Posterior cingulate gyrus (tissue), 11 donors: ENCODE results near the gene KCNIP3.

Experiments
- DNase-seq, 10 donors: peaks; one replicate each; pipeline versions ENCODE4 v3.0.0 to v3.0.0-alpha.2; 2020 to 2021; ENCODE audit warnings: mixed read lengths in 3 of 10
- intact Hi-C: fragments of 100-400 bp; cut with DNase I; formaldehyde crosslinking; loops from one replicate; pipeline ENCODE4 v1.15.1; 2023

Gene KCNIP3

GRCh38 chr2:95325026-95325425, 27.9 kb downstream of the KCNIP3 start:
- DNase-seq: peak in 4 of 10 donors; percentile 1 to 75 (median 56)
- intact Hi-C loops: no loop called here

DNA sequence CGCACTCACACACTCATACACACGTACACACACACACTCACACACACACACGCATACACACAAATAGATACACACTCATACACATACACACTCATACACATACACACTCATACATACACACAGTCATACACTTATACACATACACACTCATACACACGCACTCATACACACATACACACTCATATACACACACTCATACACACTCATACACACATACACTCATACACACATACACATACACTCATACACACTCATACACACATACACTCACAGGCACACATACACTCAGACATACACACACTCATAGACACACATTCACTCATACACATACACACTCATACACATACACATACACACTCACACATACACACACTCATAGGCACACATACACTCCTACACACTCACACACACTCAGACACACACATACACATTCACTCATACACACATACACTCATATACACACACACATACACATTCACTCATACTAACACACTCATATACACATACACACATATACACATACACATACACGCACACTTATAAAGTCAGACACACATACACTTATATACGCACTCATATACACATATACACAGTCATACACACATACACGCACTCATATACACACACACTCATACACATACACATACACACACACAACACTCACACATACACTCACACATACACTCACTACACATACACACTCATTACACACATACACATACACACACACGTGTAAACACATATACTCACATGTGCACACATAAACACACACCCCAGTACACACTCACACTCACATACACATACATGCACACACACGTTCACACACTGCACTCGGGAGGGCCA, 28.7 kb downstream of the KCNIP3 start:
- DNase-seq: no peak

GRCh38 chr2:95326433-95327140, 29.4 kb downstream of the KCNIP3 start:
- DNase-seq: peak in 4 of 10 donors; percentile 22 to 79 (median 68)
- intact Hi-C loops: no loop called here

More for the DNA sequence above, 28.7 kb downstream of the KCNIP3 start:
- intact Hi-C loops: no loop called here

GRCh38 chr2:95327861-95328260, 30.7 kb downstream of the KCNIP3 start:
- DNase-seq: peak in 3 of 10 donors; percentile 17 to 67 (median 52)
- intact Hi-C loops: no loop called here

- intact Hi-C loops: no loop called here
- peak in 3 of 10 donors; percentile 50 to 73 (median 69) for DNase-seq
Measured at GRCh38 chr2:95328358-95329125, 31.4 kb downstream of the KCNIP3 start.

- intact Hi-C loops: no loop called here
- DNase-seq: peak in 3 of 10 donors; percentile 37 to 66 (median 59)
Measured at GRCh38 chr2:95329401-95329800, 32.3 kb downstream of the KCNIP3 start.

DNA sequence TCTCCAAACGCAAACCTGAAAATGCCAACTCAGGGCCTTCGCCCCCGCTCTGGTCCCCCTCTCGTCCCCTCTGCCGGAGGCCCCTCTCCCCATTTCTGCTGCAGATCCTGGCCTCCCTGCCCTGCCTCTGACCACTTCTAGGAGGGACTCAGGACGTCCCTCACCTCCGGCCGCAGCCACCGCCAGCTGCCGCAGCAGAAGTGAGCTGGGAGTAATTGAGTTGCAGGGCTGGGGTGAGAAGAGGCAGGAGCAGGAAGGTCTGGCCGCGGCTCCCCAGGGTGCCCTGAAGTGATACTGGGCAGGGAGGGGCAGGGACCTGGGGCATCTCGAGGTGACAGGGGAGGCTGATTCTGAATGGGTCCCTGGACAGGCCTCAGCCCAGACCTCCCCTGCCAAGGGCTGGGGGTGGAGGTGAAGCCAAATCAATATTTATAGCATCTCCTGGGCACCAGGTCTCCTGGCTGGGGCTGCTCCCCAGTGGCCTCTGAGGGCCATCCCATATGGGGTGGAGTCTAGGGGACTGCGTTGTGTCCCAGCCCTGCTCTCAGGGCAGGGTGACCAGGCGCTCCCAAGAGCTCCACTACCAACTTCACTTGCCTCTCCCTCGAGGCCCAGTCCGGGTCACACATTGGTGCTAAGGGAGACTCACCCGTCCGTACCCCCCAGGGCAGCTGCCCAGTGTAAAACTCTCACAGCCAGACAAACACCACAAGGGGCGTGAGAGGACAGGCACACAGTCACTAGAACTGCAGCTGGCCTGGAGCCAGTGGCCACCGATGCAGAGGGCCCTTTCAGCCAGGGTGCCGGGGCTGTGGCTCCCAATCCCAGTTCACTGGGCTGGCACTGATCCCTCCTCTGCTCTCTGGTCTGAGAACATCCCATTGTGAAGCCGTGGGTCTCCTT, 33.0 kb downstream of the KCNIP3 start:
- peak in 7 of 10 donors; percentile 8 to 92 (median 74) for DNase-seq

GRCh38 chr2:95330794-95331338, 33.7 kb downstream of the KCNIP3 start:
- DNase-seq: peak in 3 of 10 donors; percentile 14 to 81 (median 52)
- intact Hi-C loops: no loop called here

More for the DNA sequence above, 33.0 kb downstream of the KCNIP3 start:
- intact Hi-C loops: no loop called here

GRCh38 chr2:95331606-95332005, 34.5 kb downstream of the KCNIP3 start:
- intact Hi-C loops: no loop called here
- DNase-seq: peak in 4 of 10 donors; percentile 12 to 75 (median 64)

DNA sequence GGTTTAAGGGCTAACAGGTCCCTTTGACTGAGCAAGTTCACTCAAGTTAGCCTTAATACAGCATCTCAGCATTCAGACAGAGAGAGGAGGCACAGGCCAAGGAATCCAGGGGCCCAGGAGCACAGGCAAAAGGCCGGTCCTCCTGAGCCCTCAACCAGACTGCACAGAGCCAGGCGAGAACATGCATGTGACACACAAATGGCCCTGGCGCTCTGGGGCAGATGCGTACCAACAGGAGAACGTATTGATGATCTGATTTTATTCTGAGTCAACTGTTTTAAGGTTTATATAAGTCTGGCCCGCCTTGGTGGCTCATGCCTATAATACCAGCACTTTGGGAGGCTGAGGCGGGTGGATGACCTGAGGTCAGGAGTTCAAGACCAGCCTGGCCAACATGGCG, 34.9 kb downstream of the KCNIP3 start:
- intact Hi-C loops: no loop called here

DNA sequence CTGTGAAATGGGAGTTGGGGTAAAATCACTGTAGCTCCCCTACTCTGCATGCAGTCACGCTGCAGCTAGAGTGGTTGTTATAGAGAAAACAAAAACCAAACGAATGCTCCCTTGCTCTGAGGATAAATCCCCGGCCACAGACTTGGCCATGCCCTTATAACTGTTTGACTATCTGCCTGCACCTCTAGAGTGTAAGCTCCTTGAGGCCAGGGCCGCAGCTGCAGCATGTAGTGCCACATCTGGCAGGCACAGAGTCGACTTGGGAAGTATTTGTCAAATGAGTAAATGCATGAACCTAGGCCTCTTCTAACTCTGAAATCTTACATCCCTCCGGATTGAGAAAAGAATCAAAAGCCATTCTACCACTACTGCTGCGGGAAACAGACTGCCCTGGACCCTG, 35.9 kb downstream of the KCNIP3 start:
- peak in 4 of 10 donors; percentile 8 to 67 (median 36) for DNase-seq
- intact Hi-C loops: no loop called here

More for the DNA sequence above, 34.9 kb downstream of the KCNIP3 start:
- DNase-seq: peak in 4 of 10 donors; percentile 12 to 48 (median 41)

DNA sequence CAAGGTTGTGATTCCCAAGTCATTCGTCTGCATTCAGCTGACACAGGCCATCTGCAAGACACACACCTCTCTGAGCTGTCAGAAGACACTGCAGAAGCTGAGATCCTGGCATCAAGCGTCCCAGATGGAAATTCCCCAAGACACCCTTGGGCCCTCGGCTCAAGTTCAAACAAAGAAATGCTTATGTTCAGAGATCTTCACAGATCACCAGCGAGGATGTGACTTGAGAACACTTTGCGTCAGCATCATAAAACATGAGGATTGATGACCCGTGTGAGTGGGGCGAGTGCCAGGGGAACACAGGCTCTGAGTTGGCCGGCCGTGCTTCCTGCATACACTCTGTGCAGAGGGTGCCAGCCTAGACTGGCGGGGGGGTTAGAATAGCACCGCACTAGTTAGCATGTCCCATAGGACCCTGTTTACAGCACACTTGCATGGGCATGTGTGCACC, 36.8 kb downstream of the KCNIP3 start:
- DNase-seq: peak in 3 of 10 donors; percentile 17 to 68 (median 30)
- intact Hi-C loops: no loop called here

DNA sequence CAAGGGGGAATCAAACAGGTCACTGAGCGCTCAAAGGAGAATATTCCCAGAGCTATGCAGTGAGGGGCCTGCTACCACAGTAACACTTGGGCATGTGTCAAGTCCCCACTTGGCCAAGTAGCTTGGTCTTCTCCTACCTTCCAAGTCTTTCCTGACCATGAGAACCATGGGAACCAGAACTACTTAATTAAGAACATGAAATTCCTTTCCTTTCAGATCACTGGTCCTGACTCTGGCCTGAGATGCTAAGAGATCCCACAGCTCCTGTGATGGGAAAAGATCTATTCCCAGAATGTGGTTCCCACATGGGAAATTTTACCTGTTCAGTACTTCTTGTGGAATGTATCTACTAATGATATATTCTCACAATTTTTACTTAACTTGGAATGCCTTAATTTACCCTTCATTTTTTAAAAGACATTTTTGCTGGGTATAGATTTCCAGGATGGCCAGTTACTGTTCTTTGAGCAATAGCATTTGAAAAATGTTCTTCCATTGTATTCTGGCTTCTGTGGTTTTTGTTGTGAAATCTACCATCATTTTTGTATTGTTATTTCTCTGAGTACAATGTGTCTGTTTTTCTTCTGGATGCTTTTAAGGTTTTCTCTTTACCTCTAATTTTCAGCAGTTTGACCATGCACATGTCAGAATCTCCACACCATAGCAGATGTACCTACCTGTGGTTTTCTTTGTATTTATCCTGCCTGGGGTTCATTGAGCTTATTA, 37.9 kb downstream of the KCNIP3 start:
- intact Hi-C loops: no loop called here
- DNase-seq: peak in 2 of 10 donors; percentile 5 to 12

DNA sequence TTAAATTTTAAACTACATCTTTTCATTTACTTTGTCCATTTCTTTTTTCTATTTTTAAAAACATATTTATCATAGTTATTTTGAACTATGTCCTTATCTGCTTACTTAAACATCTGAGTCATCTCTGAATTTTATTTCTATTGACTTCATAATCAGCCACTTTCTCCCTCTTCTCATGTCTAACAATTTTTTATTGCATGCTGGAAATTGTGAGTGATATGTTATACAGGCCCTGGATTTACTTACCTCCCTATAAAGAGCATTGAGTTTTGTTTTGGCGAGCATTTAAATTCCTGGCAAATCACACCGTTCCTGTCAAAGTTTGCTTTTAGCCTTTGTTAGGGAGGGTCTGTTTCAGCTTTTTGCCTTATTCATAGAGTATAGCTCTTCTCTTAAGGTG, 39.3 kb downstream of the KCNIP3 start:
- no peak for DNase-seq
- intact Hi-C loops: no loop called here

DNA sequence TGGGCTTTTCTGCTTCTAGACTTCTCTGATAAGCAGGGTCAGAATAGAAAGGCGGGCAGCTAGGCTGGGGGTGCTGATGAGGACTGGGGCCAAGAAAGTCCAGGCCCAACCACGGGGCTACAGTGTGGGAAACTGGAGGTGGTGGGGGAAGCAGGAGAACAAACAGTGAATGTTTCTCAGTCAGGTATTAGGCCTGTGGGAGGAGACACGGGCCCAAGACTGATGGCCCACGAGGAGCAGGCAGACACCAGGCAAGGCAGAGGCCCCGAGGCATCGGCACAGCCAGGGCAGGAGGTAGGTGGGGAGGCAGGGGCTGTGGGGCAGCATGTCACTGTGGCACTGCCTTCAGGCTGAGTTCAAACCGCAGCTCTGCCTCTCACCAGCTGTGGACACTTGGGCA, 40.7 kb downstream of the KCNIP3 start:
- peak in 3 of 10 donors; percentile 34 to 60 (median 38) for DNase-seq
- intact Hi-C loops: no loop called here

DNA sequence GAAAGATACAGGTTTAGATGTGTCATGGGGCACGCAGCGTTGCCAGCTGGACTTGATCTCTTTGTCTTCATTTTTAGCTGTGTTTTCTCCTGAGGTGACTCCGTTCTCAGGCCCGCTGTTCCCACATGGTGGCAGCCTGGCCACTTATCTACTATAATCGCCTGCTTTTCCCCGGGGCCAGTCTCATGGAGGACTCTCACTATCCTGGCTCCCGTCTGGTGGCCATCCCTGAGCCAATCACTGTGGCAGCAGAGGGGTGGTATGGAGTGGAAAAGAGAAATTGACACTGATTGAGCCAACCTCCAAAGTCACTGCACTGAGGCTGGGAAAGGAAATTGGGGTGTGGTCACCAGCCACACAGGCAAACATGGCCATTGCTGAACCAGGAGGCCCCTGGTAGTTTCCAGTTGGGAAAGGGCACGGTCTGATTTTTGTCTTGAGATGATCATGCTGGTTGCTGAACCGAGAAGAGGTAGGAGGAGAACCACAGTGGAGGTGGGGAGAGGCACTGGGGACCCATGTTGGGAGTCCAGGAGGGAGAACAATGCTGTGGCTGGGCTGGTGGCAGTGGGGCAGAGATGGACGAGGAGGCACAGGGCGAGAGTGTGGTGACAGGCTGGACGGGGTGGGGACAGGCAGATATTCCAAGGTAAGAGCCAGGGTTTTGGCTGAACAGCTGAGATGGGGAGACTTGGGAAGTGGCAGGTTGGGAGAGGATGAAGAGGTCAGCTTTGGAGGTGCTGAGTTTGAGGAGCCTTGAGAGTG, 45.6 kb downstream of the KCNIP3 start:
- peak in 4 of 10 donors; percentile 3 to 73 (median 46) for DNase-seq
- intact Hi-C loops: no loop called here

DNA sequence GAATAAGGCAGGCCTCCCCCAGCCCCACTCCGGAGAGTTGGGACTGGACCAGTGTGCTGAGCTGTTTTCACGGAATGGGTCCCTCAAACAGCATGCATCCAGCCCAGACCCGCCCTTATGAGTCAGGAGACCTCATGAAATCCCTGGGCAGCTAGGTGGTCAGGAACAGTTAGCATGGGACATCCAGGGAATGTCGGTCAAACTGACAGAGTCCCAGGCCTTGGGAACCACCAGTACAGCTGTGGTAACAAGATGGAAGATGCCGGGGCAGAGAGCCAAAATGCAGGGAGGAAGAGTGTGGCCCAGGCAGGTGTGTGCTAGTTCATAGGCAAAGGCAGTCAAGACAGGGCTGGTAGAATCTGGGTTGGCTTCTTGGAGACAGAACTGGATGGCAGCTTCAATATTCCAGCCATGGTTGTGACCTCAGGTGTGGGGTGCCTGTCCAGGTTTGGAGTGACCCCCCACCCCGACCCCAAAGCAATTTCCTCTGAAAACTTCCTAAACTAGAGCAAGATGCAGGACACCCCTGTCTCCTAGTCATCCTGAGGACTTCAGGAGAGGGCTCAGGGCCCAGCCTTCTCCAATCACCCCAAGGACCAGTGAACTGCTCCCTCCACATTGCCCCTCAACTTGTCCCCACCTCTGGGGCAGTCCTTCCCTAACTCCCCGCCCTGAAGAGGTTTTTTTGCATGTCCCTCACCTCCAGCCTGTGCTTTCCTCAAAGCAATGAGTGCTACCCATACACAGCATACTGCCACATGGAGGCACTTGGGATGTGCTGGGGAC, 46.5 kb downstream of the KCNIP3 start:
- intact Hi-C loops: no loop called here
- DNase-seq: peak in 3 of 10 donors; percentile 7 to 72 (median 59)
